Dendritic cell treated with granulocyte-macrophage colony-stimulating factor and Interleukin-4, amounts not matched to agents 40 ng/mL and 50 ng/mL, for 4 days (primary cell): Measurements from ENCODE around the gene RMRP.
A peak's percentile ranks its signal among the peaks of the same experiment; 100 is the strongest.
"Not testable (repeated sequence)": the region's sequence is repeated elsewhere in the genome, so short reads cannot be mapped to it uniquely, and the experiment has no call there.

Source experiments
- H3K27ac Mint-ChIP-seq: one replicate; pipeline ENCODE4 v1.8.0; 2022; ENCODE audit warnings: mild to moderate bottlenecking, mixed read lengths
- H3K27me3 Mint-ChIP-seq: one replicate; pipeline ENCODE4 v1.8.0; 2022; ENCODE audit warnings: mild to moderate bottlenecking, mixed read lengths
- H3K36me3 Mint-ChIP-seq: one replicate; pipeline ENCODE4 v1.8.0; 2022; ENCODE audit warnings: low read depth, mixed read lengths
- H3K4me1 Mint-ChIP-seq: one replicate; pipeline ENCODE4 v1.8.0; 2022; ENCODE audit warnings: low read depth, mixed read lengths
- H3K4me3 Mint-ChIP-seq: one replicate; pipeline ENCODE4 v1.8.0; 2022; ENCODE audit warnings: mild to moderate bottlenecking, moderate library complexity, mixed read lengths
- H3K9me3 Mint-ChIP-seq: one replicate; pipeline ENCODE4 v1.8.0; 2022; ENCODE audit warnings: mixed read lengths
- intact Hi-C: fragments of 100-400 bp; cut with micrococcal nuclease; formaldehyde crosslinking; loops from one replicate; pipeline ENCODE4 v1.15.0; 2022

RMRP gene

GRCh38 chr9:35650341-35651158 lies 7.3 kb downstream of the RMRP start, which contains the start of gene SIT1:
Gene SIT1, minus strand, starts transcription at chr9:35650931. Its CDS starts 78 bp downstream, at chr9:35650853.
- Mint-ChIP-seq H3K4me1 (peaks cover 61% of the 10 kb centered on the region), H3K4me3 (no peak within 1 kb of the TSS), H3K27me3 (peaks cover 2% of the 10 kb centered on the region), H3K9me3 (no peaks in the 10 kb centered on the region), H3K27ac (peak within 1 kb of the TSS; percentile 78), H3K36me3 (peaks cover 8% of the 10 kb centered on the region)
- intact Hi-C loops = no loop called here

GRCh38 chr9:35649431-35650340 lies 8.1 kb downstream of the RMRP start:
- no peaks in the 10 kb centered on the region for H3K9me3 Mint-ChIP-seq
- no peak overlapping the region for H3K4me3 Mint-ChIP-seq
- peaks cover 8% of the 10 kb centered on the region for H3K36me3 Mint-ChIP-seq
- H3K27ac Mint-ChIP-seq = peak overlapping the region; percentile 78
- H3K27me3 Mint-ChIP-seq = no peaks in the 10 kb centered on the region
- peaks cover 59% of the 10 kb centered on the region for H3K4me1 Mint-ChIP-seq
- intact Hi-C loops = loop anchor here (1.0 to 10.0 kb wide), 3 partner anchors 8 to 165 kb away; partner anchors contain the start of genes HINT2 and SPAG8

- H3K36me3 Mint-ChIP-seq = peaks cover 14% of the 10 kb centered on the region
- peaks cover 63% of the 10 kb centered on the region for H3K4me1 Mint-ChIP-seq
- peak overlapping the region; percentile 81 for H3K4me3 Mint-ChIP-seq
- H3K27me3 Mint-ChIP-seq = no peaks in the 10 kb centered on the region
- peak overlapping the region; percentile 92 for H3K27ac Mint-ChIP-seq
- no peaks in the 10 kb centered on the region for H3K9me3 Mint-ChIP-seq
- intact Hi-C loops = loop anchor here (1.0 to 10.0 kb wide), 4 partner anchors 42 to 168 kb away; partner anchors contain the start of genes CREB3, HINT2, SPAG8 and TLN1
Observed at GRCh38 chr9:35646533-35647265, 11.1 kb downstream of the RMRP start.

- no peaks in the 10 kb centered on the region for H3K27me3 Mint-ChIP-seq
- peak overlapping the region; percentile 81 for H3K4me3 Mint-ChIP-seq
- peaks cover 14% of the 10 kb centered on the region for H3K36me3 Mint-ChIP-seq
- intact Hi-C loops = loop anchor here (1.0 to 10.0 kb wide), 4 partner anchors 42 to 169 kb away; partner anchors contain the start of genes CREB3, HINT2, SPAG8 and TLN1
- H3K4me1 Mint-ChIP-seq = peaks cover 69% of the 10 kb centered on the region
- H3K9me3 Mint-ChIP-seq = no peaks in the 10 kb centered on the region
- peak overlapping the region; percentile 92 for H3K27ac Mint-ChIP-seq
Observed at GRCh38 chr9:35646153-35646532, 11.7 kb downstream of the RMRP start.

- H3K36me3 Mint-ChIP-seq = peaks cover 15% of the 10 kb centered on the region
- H3K4me3 Mint-ChIP-seq = peak overlapping the region; percentile 81
- intact Hi-C loops = loop anchor here (1.0 to 10.0 kb wide), 4 partner anchors 41 to 169 kb away; partner anchors contain the start of genes CREB3, HINT2, SPAG8 and TLN1
- H3K4me1 Mint-ChIP-seq = peaks cover 71% of the 10 kb centered on the region
- H3K27me3 Mint-ChIP-seq, H3K9me3 Mint-ChIP-seq: not testable (repeated sequence)
- peak overlapping the region; percentile 92 for H3K27ac Mint-ChIP-seq
Observed at GRCh38 chr9:35645736-35646135, 12.1 kb downstream of the RMRP start.

GRCh38 chr9:35643046-35643445 lies 14.8 kb downstream of the RMRP start:
- H3K4me1 Mint-ChIP-seq = peaks cover 67% of the 10 kb centered on the region
- H3K27me3 Mint-ChIP-seq = no peaks in the 10 kb centered on the region
- no peak overlapping the region for H3K27ac Mint-ChIP-seq
- H3K36me3 Mint-ChIP-seq = peaks cover 21% of the 10 kb centered on the region
- H3K4me3 Mint-ChIP-seq = no peak overlapping the region
- intact Hi-C loops = loop anchor here (10.0 kb wide), 1 partner anchor 172 kb away; the partner anchor contains the start of genes HINT2 and SPAG8
- H3K9me3 Mint-ChIP-seq = peaks cover 7% of the 10 kb centered on the region

- peaks cover 20% of the 10 kb centered on the region for H3K36me3 Mint-ChIP-seq
- not testable (repeated sequence) for H3K4me3 Mint-ChIP-seq, H3K27me3 Mint-ChIP-seq, H3K9me3 Mint-ChIP-seq
- H3K4me1 Mint-ChIP-seq = peaks cover 72% of the 10 kb centered on the region
- H3K27ac Mint-ChIP-seq = peak overlapping the region; percentile 80
- intact Hi-C loops = loop anchor here (10.0 kb wide), 1 partner anchor 173 kb away; the partner anchor contains the start of genes HINT2 and SPAG8
Observed at GRCh38 chr9:35641478-35641877, 16.3 kb downstream of the RMRP start.

- peaks cover 13% of the 10 kb centered on the region for H3K36me3 Mint-ChIP-seq
- not testable (repeated sequence) for H3K9me3 Mint-ChIP-seq, H3K4me3 Mint-ChIP-seq, H3K27me3 Mint-ChIP-seq
- intact Hi-C loops = loop anchor here (10.0 kb wide), 1 partner anchor 174 kb away; the partner anchor contains the start of genes HINT2 and SPAG8
- H3K4me1 Mint-ChIP-seq = peaks cover 77% of the 10 kb centered on the region
- peak overlapping the region; percentile 80 for H3K27ac Mint-ChIP-seq
Observed at GRCh38 chr9:35640431-35640830, 17.4 kb downstream of the RMRP start.

- Mint-ChIP-seq H3K36me3 (peaks cover 13% of the 10 kb centered on the region), H3K4me1 (peaks cover 81% of the 10 kb centered on the region), H3K27ac (no peak overlapping the region), H3K9me3 (peaks cover 7% of the 10 kb centered on the region), H3K27me3 (no peaks in the 10 kb centered on the region), H3K4me3 (no peak overlapping the region)
- intact Hi-C loops = loop anchor here (10.0 kb wide), 1 partner anchor 175 kb away; the partner anchor contains the start of genes HINT2 and SPAG8
Observed at GRCh38 chr9:35639631-35640030, 18.2 kb downstream of the RMRP start.

GRCh38 chr9:35639225-35639624 lies 18.6 kb downstream of the RMRP start:
- H3K27ac Mint-ChIP-seq, H3K9me3 Mint-ChIP-seq, H3K27me3 Mint-ChIP-seq, intact Hi-C loops: not testable (repeated sequence)
- H3K4me3 Mint-ChIP-seq = peak overlapping the region; percentile 23
- H3K36me3 Mint-ChIP-seq = peaks cover 13% of the 10 kb centered on the region
- H3K4me1 Mint-ChIP-seq = peaks cover 81% of the 10 kb centered on the region

- H3K9me3 Mint-ChIP-seq, H3K4me3 Mint-ChIP-seq, intact Hi-C loops: not testable (repeated sequence)
Observed at GRCh38 chr9:35638751-35639150, 19.1 kb downstream of the RMRP start.

GRCh38 chr9:35637427-35637955 lies 20.3 kb downstream of the RMRP start:
- intact Hi-C loops, H3K4me3 Mint-ChIP-seq, H3K36me3 Mint-ChIP-seq, H3K9me3 Mint-ChIP-seq, H3K27me3 Mint-ChIP-seq: not testable (repeated sequence)
- peak overlapping the region; percentile 86 for H3K27ac Mint-ChIP-seq
- peaks cover 83% of the 10 kb centered on the region for H3K4me1 Mint-ChIP-seq

More at GRCh38 chr9:35638751-35639150, 19.1 kb downstream of the RMRP start:
- H3K36me3 Mint-ChIP-seq = peaks cover 13% of the 10 kb centered on the region
- not testable (repeated sequence) for H3K27me3 Mint-ChIP-seq, H3K27ac Mint-ChIP-seq
- H3K4me1 Mint-ChIP-seq = peaks cover 86% of the 10 kb centered on the region

GRCh38 chr9:35636877-35637246 lies 21.0 kb downstream of the RMRP start:
- intact Hi-C loops, H3K4me3 Mint-ChIP-seq, H3K36me3 Mint-ChIP-seq, H3K9me3 Mint-ChIP-seq, H3K27me3 Mint-ChIP-seq: not testable (repeated sequence)
- peak overlapping the region; percentile 86 for H3K27ac Mint-ChIP-seq
- H3K4me1 Mint-ChIP-seq = peaks cover 82% of the 10 kb centered on the region
